Measurements from ENCODE around the gene IZUMO2. TPM values are rescaled to one million over a fixed set of nuclear protein-coding genes. Genes with fewer than 3 reads are reported as not detected.
"Not testable (repeated sequence)": the region's sequence is repeated elsewhere in the genome, so short reads cannot be mapped to it uniquely, and the experiment has no call there.

Gene IZUMO2
- total and polyA plus RNA-seq, 12 donors, result not detected

GRCh38 chr19:50136603-50137365, 26.3 kb downstream of the IZUMO2 start:
- not testable (repeated sequence) for DNase-seq, H3K4me3 ChIP-seq, ATAC-seq, H3K27ac ChIP-seq, H3K4me1 ChIP-seq, H3K36me3 ChIP-seq, H3K9me3 ChIP-seq
- peak in 1 of 9 donors; percentile 18 for TF ChIP-seq CTCF (IDR thresholded peaks at IDR 0.05)
- H3K27me3 ChIP-seq, result peaks cover 0 to 30% (median 22%) of the 10 kb centered on the region in 7 donors
- intact Hi-C loops (cut with DNase I), result loop anchor here in 2 of 10 donors (10.0 kb wide), 2 partner anchors 92 to 202 kb away; no protein-coding TSS in a partner anchor
- WGBS, 2 donors, result 44 to 54% methylated on average over 19 of the region's 23 CpGs

GRCh38 chr19:50135856-50136602, 27.1 kb downstream of the IZUMO2 start:
- not testable (repeated sequence) for H3K36me3 ChIP-seq, ATAC-seq, H3K4me3 ChIP-seq, H3K4me1 ChIP-seq, H3K27ac ChIP-seq, H3K9me3 ChIP-seq, DNase-seq
- H3K27me3 ChIP-seq, result peaks cover 0 to 30% (median 22%) of the 10 kb centered on the region in 7 donors
- 88 to 90% methylated on average over 10 of the region's 10 CpGs for WGBS, 2 donors
- intact Hi-C loops (cut with DNase I), result loop anchor here in 2 of 10 donors (10.0 kb wide), 2 partner anchors 91 to 201 kb away; no protein-coding TSS in a partner anchor

- H3K4me1 ChIP-seq, H3K4me3 ChIP-seq, ATAC-seq, H3K9me3 ChIP-seq, H3K36me3 ChIP-seq, DNase-seq, H3K27ac ChIP-seq: not testable (repeated sequence)
- WGBS, 2 donors, result 78 to 87% methylated on average over 15 of the region's 21 CpGs
- intact Hi-C loops (cut with DNase I), result loop anchor here in 2 of 10 donors (10.0 kb wide), 2 partner anchors 90 to 200 kb away; no protein-coding TSS in a partner anchor
- H3K27me3 ChIP-seq, result peaks cover 0 to 30% (median 22%) of the 10 kb centered on the region in 7 donors
Measured at GRCh38 chr19:50134777-50135719, 28.0 kb downstream of the IZUMO2 start.

- H3K36me3 ChIP-seq, DNase-seq, H3K4me1 ChIP-seq, H3K4me3 ChIP-seq, H3K27ac ChIP-seq, ATAC-seq, H3K9me3 ChIP-seq: not testable (repeated sequence)
- peak in 2 of 9 donors; percentile 2 to 12 for TF ChIP-seq CTCF (IDR thresholded peaks at IDR 0.05)
- WGBS, 2 donors, result 54 to 69% methylated on average over 21 of the region's 31 CpGs
- intact Hi-C loops (cut with DNase I), result loop anchor here in 2 of 10 donors (10.0 kb wide), 2 partner anchors 89 to 199 kb away; no protein-coding TSS in a partner anchor
- peaks cover 0 to 30% (median 22%) of the 10 kb centered on the region in 7 donors for H3K27me3 ChIP-seq
Measured at GRCh38 chr19:50133518-50134492, 29.3 kb downstream of the IZUMO2 start.

- H3K27me3 ChIP-seq; H3K36me3 ChIP-seq; DNase-seq; H3K4me1 ChIP-seq; H3K9me3 ChIP-seq; H3K4me3 ChIP-seq; H3K27ac ChIP-seq; ATAC-seq; intact Hi-C loops (cut with DNase I): not testable (repeated sequence)
- WGBS, 2 donors, result no CpG with 5 or more reads among the region's 13 CpGs
Measured at GRCh38 chr19:50104012-50104411, 59.1 kb downstream of the IZUMO2 start.

- DNase-seq; H3K27ac ChIP-seq; ATAC-seq; intact Hi-C loops (cut with DNase I); H3K4me3 ChIP-seq; H3K4me1 ChIP-seq; H3K9me3 ChIP-seq; H3K36me3 ChIP-seq: not testable (repeated sequence)
- peaks cover 0 to 10% (median 6%) of the 10 kb centered on the region in 7 donors for H3K27me3 ChIP-seq
- WGBS, 2 donors, result 71 to 73% methylated on average over 5 of the region's 13 CpGs
Measured at GRCh38 chr19:50103405-50103804, 59.7 kb downstream of the IZUMO2 start.

Measured in heart right ventricle (tissue), 16 donors.